ENCODE measurements around the gene C10orf90.

Gene C10orf90

DNA sequence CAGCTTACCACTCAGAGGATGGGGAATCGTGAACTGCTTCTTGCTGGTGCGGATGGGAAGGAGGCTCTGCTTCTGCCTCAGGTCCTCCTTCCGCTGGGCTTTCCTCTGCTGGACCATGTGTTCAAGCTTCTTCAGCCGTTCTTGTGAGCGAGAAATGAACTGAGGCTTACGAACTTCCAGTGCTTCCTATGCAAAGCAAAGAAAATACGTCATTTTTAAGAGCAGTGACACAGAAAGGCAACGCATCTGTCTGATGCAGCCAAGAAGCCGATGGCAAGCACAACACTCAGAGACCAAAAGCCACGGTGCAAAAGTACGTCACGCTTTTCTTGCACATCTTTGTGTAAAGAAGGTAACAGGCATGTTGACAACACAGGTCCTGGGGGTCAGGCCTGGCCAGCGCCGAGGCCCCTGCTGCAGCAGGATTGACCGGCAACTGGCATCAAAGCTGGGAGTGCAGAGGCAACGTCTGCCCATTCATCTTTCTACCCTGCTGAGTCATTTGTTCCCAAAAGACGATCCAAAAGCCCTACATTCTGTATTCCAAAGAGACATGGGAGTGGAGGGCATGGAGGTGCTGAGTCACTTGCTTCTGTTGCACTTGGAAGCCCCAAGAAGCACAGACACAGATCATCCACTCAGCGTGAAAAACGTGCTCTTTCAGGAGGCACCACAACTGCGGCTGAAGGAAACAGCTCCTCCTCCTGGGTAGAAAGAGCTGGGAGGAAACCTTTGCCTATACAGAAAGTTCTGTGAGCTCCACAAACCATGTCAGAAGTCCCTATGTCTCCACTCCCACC is 211.3 kb downstream of the C10orf90 start:
- no peak for DNase-seq (ENCODE audit: low spot score)

GRCh38 chr10:126458466-126458865 is 212.0 kb downstream of the C10orf90 start:
- no peak for DNase-seq (ENCODE audit: low spot score)

GRCh38 chr10:126456632-126457031 is 213.9 kb downstream of the C10orf90 start:
- DNase-seq (ENCODE audit: low spot score) = no peak

DNA sequence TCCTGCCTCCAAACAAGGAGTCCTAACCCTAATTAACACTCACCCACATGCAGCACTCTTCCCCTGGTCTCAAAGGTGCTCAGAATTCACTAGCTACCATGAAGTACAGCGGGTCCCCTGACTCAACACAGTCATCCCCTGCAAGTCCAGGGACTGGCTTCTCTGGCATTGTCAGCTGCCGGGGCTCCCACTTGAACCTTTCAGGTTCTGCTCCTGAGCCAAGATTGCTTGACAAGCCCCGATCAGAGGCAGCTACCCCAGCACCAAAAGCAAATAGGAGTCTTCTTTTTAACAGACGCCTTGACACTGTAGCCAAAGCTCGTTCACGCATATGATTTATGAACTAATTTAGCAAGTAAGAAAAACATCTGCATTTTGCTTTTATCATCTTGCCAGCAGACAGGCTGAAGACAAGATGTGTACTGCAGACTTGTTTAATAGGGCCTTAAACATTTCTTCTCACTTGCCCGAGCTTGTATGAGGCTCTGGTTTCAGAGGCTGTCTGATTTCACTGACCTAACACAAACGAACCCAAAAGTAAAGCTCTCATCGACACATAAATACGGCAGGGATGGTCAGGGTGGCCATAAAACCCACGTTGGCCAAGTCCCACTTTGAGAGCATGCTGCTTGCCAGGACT is 214.6 kb downstream of the C10orf90 start:
- DNase-seq (ENCODE audit: low spot score) = no peak

DNA sequence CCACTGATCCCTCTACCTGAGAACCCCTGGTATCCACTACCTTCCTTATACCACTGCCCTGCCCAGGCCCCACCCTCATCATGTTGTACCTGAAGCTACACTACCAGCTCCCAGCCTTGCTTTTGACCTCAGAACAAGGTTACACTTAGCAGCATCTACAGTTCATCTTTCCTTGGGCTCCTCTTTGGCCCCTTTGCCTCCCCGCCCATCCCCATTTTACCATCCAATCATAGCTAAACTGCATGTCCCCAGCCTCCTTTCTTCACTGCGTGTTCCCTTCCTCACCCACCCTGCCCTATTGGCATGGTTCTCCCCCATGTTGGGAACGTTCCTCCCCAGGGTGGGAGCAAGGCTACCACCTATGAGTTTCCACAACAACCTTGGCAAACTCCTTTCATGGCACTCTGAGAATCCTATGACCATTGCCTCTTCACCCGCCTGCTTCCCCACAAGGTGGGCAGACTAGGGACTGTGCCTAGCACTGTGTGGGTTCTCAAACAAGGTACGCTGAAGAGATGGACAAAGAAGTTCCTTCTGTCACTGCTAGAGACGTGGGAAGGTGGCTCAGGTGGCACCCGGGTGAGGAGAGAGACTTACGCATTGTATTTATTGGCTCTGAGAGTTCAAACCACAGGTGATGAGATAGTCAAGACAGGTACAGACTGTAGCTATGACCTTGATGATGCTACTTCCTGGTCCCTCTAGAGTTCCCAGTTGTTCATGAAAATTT is 215.3 kb downstream of the C10orf90 start:
- DNase-seq (ENCODE audit: low spot score) = no peak

DNA sequence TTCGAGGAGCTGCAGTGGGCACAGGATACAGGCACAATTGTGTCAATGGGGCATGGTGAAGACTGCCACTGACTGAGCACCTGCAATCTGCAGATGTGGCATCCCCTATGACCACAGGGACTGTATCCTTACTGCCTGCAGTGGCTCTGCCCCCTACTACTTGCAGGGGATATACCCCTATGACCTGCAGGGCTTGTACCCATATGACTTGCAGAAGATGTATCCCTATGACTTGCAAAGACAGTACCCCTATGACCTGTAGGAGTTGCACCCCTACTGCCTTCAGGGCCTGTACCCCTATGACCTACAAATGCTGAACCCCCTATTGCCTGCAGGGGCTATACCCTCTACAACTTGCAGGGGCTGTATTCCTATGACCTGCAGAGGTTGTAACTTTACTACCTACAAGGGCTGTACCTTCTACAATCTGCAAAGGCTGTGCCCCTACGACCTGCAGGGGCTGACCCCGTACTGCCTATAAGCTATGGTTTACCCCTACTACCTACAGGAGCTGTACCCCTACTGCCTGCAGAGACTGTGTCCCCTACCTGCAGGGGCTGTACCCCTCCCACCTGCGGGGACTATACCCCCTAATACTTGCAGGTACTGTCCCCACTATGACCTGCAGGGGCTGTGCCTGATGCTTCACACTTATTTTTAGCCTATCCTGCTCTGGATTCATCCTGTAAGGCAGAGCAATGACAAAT is 216.3 kb downstream of the C10orf90 start:
- DNase-seq (ENCODE audit: low spot score) = no peak

GRCh38 chr10:126452245-126452644 is 218.2 kb downstream of the C10orf90 start:
- DNase-seq (ENCODE audit: low spot score) = no peak

GRCh38 chr10:126448091-126448490 is 222.4 kb downstream of the C10orf90 start:
- no peak for DNase-seq (ENCODE audit: low spot score)

- peak; percentile 41 for DNase-seq (ENCODE audit: low spot score)
Measured at GRCh38 chr10:126439942-126440341, 230.6 kb downstream of the C10orf90 start.

DNA sequence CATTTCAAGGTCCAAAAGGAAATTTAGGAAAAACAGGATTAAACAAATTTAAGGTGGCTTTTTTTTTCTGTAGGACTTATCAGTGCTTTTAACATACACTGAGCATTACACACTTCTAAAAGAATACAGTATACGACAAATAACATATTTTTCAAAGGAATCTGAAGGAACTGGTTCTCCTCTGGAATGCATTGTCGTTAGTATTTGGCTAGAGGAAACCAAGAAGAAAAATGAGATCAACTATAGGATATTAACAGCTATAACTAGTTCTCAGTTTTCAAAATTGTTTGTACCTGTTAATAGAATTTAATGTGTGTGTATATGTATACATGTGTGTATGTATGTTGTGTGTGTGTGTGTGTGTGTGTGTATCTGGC is 232.1 kb downstream of the C10orf90 start:
- DNase-seq (ENCODE audit: low spot score) = no peak

GRCh38 chr10:126437635-126438406 is 232.7 kb downstream of the C10orf90 start:
- DNase-seq (ENCODE audit: low spot score) = no peak

- no peak for DNase-seq (ENCODE audit: low spot score)
Measured at GRCh38 chr10:126434235-126434634, 236.3 kb downstream of the C10orf90 start.

DNA sequence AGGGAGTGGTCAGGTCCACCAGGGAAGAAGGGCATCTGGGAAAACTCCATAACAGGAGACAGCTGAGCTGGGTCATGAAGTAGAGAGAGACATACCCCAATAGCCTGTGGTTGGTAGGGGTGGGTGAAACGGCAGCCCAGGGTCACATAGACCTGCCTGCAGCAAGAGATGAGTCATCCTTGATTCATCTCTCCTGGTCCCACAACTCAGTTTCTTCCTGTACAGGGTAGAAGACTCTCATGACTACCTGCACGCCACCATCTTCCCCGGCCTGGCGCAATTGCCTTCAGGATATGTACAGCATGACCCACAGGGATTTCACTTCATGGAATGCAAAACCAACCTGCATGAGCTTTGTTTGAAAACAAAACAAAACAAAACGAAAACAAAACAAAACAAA is 237.1 kb downstream of the C10orf90 start:
- peak; percentile 74 for DNase-seq (ENCODE audit: low spot score)

- no peak for DNase-seq (ENCODE audit: low spot score)
Measured at GRCh38 chr10:126432507-126432906, 238.0 kb downstream of the C10orf90 start.

GRCh38 chr10:126431816-126432215 is 238.7 kb downstream of the C10orf90 start:
- no peak for DNase-seq (ENCODE audit: low spot score)

DNA sequence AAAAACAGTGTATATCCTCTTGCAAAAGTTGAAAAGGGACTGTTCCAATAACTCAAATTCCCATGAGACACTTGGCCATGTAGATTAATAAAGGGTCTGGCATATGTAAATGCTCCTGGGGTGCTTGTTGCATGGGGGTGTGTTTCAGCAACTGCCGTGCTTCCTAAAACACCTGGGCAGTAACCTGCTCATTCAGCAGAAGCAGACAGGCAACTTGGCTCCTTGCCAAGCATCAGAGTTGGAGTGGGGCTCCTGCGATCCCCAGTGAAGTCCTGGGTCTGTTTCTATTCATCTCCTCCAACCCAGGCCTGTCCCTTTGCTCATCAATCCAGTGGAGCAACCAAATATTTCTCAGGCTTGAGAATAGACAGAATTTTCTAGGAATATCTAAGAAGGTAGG is 240.0 kb downstream of the C10orf90 start:
- no peak for DNase-seq (ENCODE audit: low spot score)

GRCh38 chr10:126429275-126429674 is 241.2 kb downstream of the C10orf90 start:
- no peak for DNase-seq (ENCODE audit: low spot score)

DNA sequence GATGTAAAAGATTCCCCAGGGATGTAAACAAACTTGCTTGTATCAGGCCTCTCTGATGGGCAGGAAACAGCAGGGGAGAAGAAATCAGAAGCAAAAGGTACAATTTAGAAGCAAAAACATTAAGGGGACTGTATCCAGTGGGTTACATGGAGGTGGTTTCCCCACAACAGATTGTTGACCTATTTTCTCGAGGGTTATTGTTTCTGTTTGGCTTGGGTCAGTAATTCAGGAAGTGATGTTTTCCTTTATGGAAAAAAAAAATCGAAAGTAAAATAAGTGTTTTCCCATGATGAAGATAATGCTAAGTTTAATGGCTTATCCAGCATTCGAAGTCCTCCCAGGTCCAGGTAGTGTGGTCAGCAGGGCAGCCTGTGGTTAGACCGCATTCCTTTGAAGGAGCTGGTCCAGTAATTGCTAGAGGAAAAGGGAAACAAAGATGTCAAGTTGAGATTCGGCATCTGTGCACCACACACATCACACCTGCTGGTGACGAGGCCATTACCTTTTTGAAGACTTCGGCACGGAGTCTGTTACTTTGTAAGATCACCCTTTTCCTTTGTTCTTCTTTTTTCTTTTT is 244.9 kb downstream of the C10orf90 start:
- DNase-seq (ENCODE audit: low spot score) = peak; percentile 40

DNA sequence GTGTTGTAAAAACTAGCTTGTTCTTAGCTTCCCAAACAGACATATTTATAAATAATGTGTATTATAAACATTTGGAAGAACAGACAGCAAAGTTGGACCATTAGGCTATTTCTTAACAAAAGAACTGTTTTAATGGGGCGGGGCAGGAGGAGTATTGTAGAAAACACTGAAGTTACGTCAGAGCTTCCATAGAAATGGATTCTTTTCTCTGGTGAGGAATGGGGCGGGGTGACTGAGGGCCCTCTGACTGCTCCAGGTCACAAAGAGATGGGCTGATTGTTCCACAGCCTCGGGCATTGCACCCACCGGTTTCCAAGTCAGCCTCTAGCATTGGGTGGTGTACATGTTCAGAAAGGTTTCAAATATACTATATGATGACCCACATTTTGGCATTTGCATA is 245.5 kb downstream of the C10orf90 start:
- no peak for DNase-seq (ENCODE audit: low spot score)

- DNase-seq (ENCODE audit: low spot score) = no peak
Measured at GRCh38 chr10:126423732-126424491, 246.6 kb downstream of the C10orf90 start.

Data from SW480 (cell line).